Measurements from ENCODE around the gene WNT2B.

- TF ChIP-seq CTCF (IDR thresholded peaks at IDR 0.05) (no peak), POLR2A (IDR thresholded peaks at IDR 0.05) (no peak)
Measured at GRCh38 chr1:112492076-112492475, 16.7 kb upstream of the WNT2B start.
